GM12878 (cell line): ENCODE data around the gene AJUBA. TPM values are rescaled to one million over a fixed set of nuclear protein-coding genes. Genes with fewer than 3 reads are reported as not detected.
A peak's percentile ranks its signal among the peaks of the same experiment; 100 is the strongest.
"Not testable (repeated sequence)": the region's sequence is repeated elsewhere in the genome, so short reads cannot be mapped to it uniquely, and the experiment has no call there.

Source experiments
- ATAC-seq: fragments of 200-7000 bp; cut with Tn5 transposase; 3 replicates; pipeline ENCODE4 v1.9.1; 2020; ENCODE audit warnings: mild to moderate bottlenecking, moderate library complexity
- BruUV-seq: library from RNA; stranded (reverse); fragments of 400-500 nt; replicated peaks from 2 replicates; lab custom pipeline; 2021; lab: Mats Ljungman, UMichigan
- CTCF ChIA-PET: fragments of 300-600 bp; sonication (Branson Sonifier 250); formaldehyde crosslinking; extraction: SDS; loops from one replicate; lab custom pipeline; 2021; ENCODE audit warnings: inconsistent platforms; lab: Yijun Ruan, JAX
- POLR2A ChIA-PET: fragments of 350-600 bp; formaldehyde crosslinking; extraction: SDS; loops from one replicate; lab custom pipeline; 2021; ENCODE audit warnings: inconsistent platforms; lab: Charles Lee
- RAD21 ChIA-PET: fragments of 300-600 bp; sonication (Branson Sonifier 250); formaldehyde crosslinking; loops from one replicate; lab custom pipeline; 2023; ENCODE audit warnings: antibody characterized with exemption; ENCODE audit not compliant: unreplicated experiment; lab: Charles Lee
- SMC1A ChIA-PET: fragments of 300-600 bp; sonication (Branson Sonifier 250); formaldehyde crosslinking; loops from one replicate; lab custom pipeline; 2023; ENCODE audit not compliant: unreplicated experiment, uncharacterized antibody; lab: Charles Lee
- DNase-seq: peaks from one replicate; pipeline ENCODE4 v3.0.0-alpha.2; 2011; ENCODE audit warnings: low read depth, low spot score
- FAIRE-seq: peaks from 3 replicates; lab custom pipeline; 2011; peaks lifted over from hg19 to GRCh38; lab: Jason Lieb, UNC
- H2AFZ ChIP-seq: 2 replicates; pipeline ENCODE4 v1.6.0; 2011; ENCODE audit warnings: low read depth, low read length, control low read depth; ENCODE audit not compliant: control insufficient read depth
- H3K27ac ChIP-seq: 2 replicates; pipeline ENCODE4 v1.5.1; 2011; ENCODE audit warnings: control low read depth; ENCODE audit not compliant: control insufficient read depth, insufficient read depth
- H3K27me3 ChIP-seq, 2 experiments: replicated peaks in 1 of 2; 2 replicates each; pipeline versions ENCODE4 v1.6.0 to v1.6.1; 2011; ENCODE audit warnings: low read length in 1 of 2; ENCODE audit not compliant: control insufficient read depth in 2 of 2, insufficient read depth in 2 of 2
- H3K36me3 ChIP-seq, 2 experiments: 2 replicates each; pipeline ENCODE4 v1.5.1; 2011; ENCODE audit warnings: low read length in 1 of 2; ENCODE audit not compliant: control insufficient read depth in 2 of 2, insufficient read depth in 2 of 2
- H3K4me1 ChIP-seq: 2 replicates; pipeline ENCODE4 v1.6.1; 2011; ENCODE audit warnings: mild to moderate bottlenecking, low read length, moderate library complexity, mixed read lengths; ENCODE audit not compliant: control insufficient read depth, insufficient read depth
- H3K4me2 ChIP-seq: 2 replicates; pipeline ENCODE4 v1.6.0; 2011; ENCODE audit warnings: control low read depth; ENCODE audit not compliant: control insufficient read depth, insufficient read depth
- H3K4me3 ChIP-seq: fragments of 200-600 bp; sonication (generic); 2 replicates; pipeline ENCODE4 v1.5.1; 2016
- H3K79me2 ChIP-seq: 2 replicates; pipeline ENCODE4 v1.6.0; 2011; ENCODE audit warnings: low read length; ENCODE audit not compliant: control insufficient read depth, insufficient read depth
- H3K9ac ChIP-seq: 2 replicates; pipeline ENCODE4 v1.8.0; 2011; ENCODE audit warnings: low read length, control low read depth, mixed read lengths; ENCODE audit not compliant: control insufficient read depth, insufficient read depth
- H3K9me3 ChIP-seq: replicated peaks from 3 replicates; pipeline ENCODE4 v1.5.1; 2011; ENCODE audit warnings: mild to moderate bottlenecking, low read length; ENCODE audit not compliant: control insufficient read depth, insufficient read depth
- H4K20me1 ChIP-seq: 2 replicates; pipeline ENCODE4 v1.6.0; 2011; ENCODE audit not compliant: control insufficient read depth, insufficient read depth
- LARP7 ChIP-seq: fragments of 450-650 bp; IDR thresholded peaks from 2 replicates; pipeline ENCODE4 v1.6.1; 2017; ENCODE audit warnings: mild to moderate bottlenecking
- USF2 ChIP-seq: IDR thresholded peaks from 2 replicates; pipeline ENCODE4 v1.6.1; 2011; ENCODE audit warnings: low read depth, low read length, improper control_type of control experiment, borderline replicate concordance
- whole genome bisulfite sequencing: methylation state at CpG from one replicate; pipeline ENCODE4 v1.1.6; 2016; ENCODE audit warnings: low lambda C conversion rate; ENCODE audit not compliant: insufficient replicate concordance, insufficient coverage; ENCODE audit errors: missing lambda C conversion rate; 5-methylcytosine and 5-hydroxymethylcytosine counted together
- in situ Hi-C: fragments of 300-500 bp; cut with MboI; formaldehyde crosslinking; loops from 9 replicates; pipeline ENCODE4 v1.14.3; 2018; ENCODE audit warnings: mixed read lengths
- intact Hi-C: fragments of 100-400 bp; cut with micrococcal nuclease; formaldehyde crosslinking; loops from one replicate; pipeline ENCODE4 v1.14.2; 2022; ENCODE audit not compliant: unreplicated experiment
- polyA plus RNA-seq, 11 experiments: library from polyadenylated mRNA; depleted of rRNA in 4 of 11; unstranded in 6 of 11; stranded (reverse) in 5 of 11; fragments of >200 nt; fragmentation: Nextera tagmentation in 4 of 11; fragmentation: Illumina TruSeq in 1 of 11; extraction: Ambion mirVana in 4 of 11; extraction: Trizol in 1 of 11; gene quantifications; 1 replicate in 1 of 11; 2 replicates in 10 of 11; pipeline versions ENCODE4 v1.2.1 to v1.2.3, GENCODE V29; 2011 to 2016; ENCODE audit warnings: inconsistent platforms in 2 of 11, missing spikeins in 2 of 11, low read depth in 1 of 11
- total RNA-seq, 4 experiments: library from RNA; depleted of rRNA in 3 of 4; stranded (reverse); fragments of >200 nt in 3 of 4; fragmentation: Illumina TruSeq in 1 of 4; extraction: Trizol in 1 of 4; gene quantifications; 2 replicates each; pipeline versions ENCODE4 v1.2.1 to v1.2.3, GENCODE V29; 2013 to 2021

AJUBA gene
- total and polyA plus RNA-seq, 10 of the 15 experiments (the other 5 are each of a cell fraction or from before 2014, with no cell fraction given) = 0.03 to 18.1 (median 0.36) TPM; not detected in 1

- H3K27ac ChIP-seq = no peak overlapping the region
- 50% methylated on average over 3 of the region's 3 CpGs for WGBS
- POLR2A ChIA-PET = interaction anchor here (0.7 to 3.0 kb wide), 13 partner anchors 10 to 316 kb away, joined by 3 to 29 read pairs (median 8); partner anchors contain the start of genes ACIN1, C14orf119, PABPN1 and PRMT5
Observed at GRCh38 chr14:23005451-23006187, 23.3 kb upstream of the AJUBA start.

DNA sequence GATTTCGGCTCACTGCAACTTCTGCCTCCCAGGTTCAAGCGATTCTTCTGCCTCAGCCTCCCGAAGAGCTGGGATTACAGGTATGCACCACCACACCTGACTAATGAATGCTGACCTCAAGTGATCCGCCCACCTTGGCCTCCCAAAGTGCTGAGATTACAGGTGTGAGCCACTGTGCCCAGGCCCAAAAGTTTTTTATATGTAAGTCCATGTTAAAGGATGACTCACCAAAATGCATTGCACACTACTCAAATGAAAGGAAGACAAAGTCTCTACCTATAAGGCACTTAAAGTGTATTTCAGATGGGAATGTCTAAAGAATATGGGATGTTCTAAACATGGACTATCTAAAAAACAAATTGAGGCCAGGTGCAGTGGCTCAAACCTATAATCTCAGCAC lies 21.9 kb upstream of the AJUBA start:
- FAIRE-seq, H3K36me3 ChIP-seq, H3K9me3 ChIP-seq, H3K79me2 ChIP-seq, DNase-seq, H3K4me2 ChIP-seq, intact Hi-C loops, RAD21 ChIA-PET, H3K27me3 ChIP-seq, H3K4me3 ChIP-seq, H3K27ac ChIP-seq, H3K9ac ChIP-seq, in situ Hi-C loops, ATAC-seq, BruUV-seq, POLR2A ChIA-PET, H4K20me1 ChIP-seq, H2AFZ ChIP-seq: not testable (repeated sequence)
- WGBS = 98% methylated on average over 4 of the region's 4 CpGs
- H3K4me1 ChIP-seq = peaks cover 21% of the 10 kb centered on the region
- ChIA-PET CTCF (interaction anchor here (0.7 to 25.0 kb wide), 5 partner anchors 9 to 50 kb away, joined by 3 to 853 read pairs (median 6); partner anchors contain the start of gene CDH24), SMC1A (interaction anchor here (1.8 kb wide), 1 partner anchor 10 kb away, joined by 10 read pairs; no protein-coding TSS in a partner anchor)

More at GRCh38 chr14:23005451-23006187, 23.3 kb upstream of the AJUBA start:
- H3K4me2 ChIP-seq = peak overlapping the region; percentile 89
- no peak overlapping the region; the same call in 1 of the 2 replicates for H3K4me3 ChIP-seq
- BruUV-seq = no TSS peak
- H3K27me3 ChIP-seq = no peaks in the 10 kb centered on the region
- DNase-seq (no peak), ATAC-seq (no peak), FAIRE-seq (peak; percentile 52)
- H2AFZ ChIP-seq = peak overlapping the region; percentile 5; the same call in 1 of the 2 replicates
- intact Hi-C loops = no loop called here
- ChIA-PET RAD21 (interaction anchor here (0.9 to 2.6 kb wide), 7 partner anchors 10 to 63 kb away, joined by 4 to 37 read pairs (median 13); partner anchors contain the start of genes CDH24 and PSMB5), SMC1A (interaction anchor here (0.6 to 3.8 kb wide), 17 partner anchors 10 to 133 kb away, joined by 3 to 67 read pairs (median 5); partner anchors contain the start of genes AJUBA and PSMB5), CTCF (interaction anchor here (1.0 to 25.0 kb wide), 17 partner anchors 9 to 295 kb away, joined by 3 to 853 read pairs (median 8); partner anchors contain the start of genes CDH24, PRMT5 and PSMB5)
- in situ Hi-C loops = no loop called here
- TF ChIP-seq USF2 (no peak), LARP7 (no peak)
- H3K9ac ChIP-seq = peak overlapping the region; percentile 82; the same call in 1 of the 2 replicates
- peaks cover 21% of the 10 kb centered on the region for H3K4me1 ChIP-seq
- no peaks in the 10 kb centered on the region for H4K20me1 ChIP-seq
- no peaks in the 10 kb centered on the region for H3K9me3 ChIP-seq
- peaks cover 9% of the 10 kb centered on the region for H3K79me2 ChIP-seq
- H3K36me3 ChIP-seq = no peaks in the 10 kb centered on the region
